HG03571 (cell line): ENCODE measurements around the gene TMPRSS4.
"Not testable (repeated sequence)": the region's sequence is repeated elsewhere in the genome, so short reads cannot be mapped to it uniquely, and the experiment has no call there.

ENCODE experiments used
- ATAC-seq: cut with Tn5 transposase; IDR thresholded peaks from one replicate; pipeline ENCODE4 v1.9.1; 2021; ENCODE audit not compliant: unreplicated experiment

Gene TMPRSS4

DNA sequence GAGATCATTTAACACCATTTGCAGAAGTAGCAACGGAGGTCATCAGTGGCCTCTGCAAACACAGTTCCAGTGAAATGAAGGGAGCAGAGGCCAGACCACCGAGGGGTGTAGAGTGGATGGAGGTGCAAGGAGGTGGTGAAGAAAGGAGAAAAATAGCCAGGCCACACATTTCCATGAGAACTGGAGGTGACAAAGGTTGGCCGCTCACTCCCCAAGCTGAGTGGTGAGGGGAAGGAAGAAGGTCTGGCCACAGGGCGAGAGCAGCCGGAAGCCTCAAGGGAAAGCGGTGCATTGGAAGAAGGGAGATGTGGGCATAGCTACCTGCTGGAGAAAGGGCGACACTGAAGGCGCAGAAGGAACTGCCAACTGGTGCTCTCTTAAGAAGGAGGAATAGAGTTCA lies 20.1 kb upstream of the TMPRSS4 start:
- no peak for ATAC-seq

DNA sequence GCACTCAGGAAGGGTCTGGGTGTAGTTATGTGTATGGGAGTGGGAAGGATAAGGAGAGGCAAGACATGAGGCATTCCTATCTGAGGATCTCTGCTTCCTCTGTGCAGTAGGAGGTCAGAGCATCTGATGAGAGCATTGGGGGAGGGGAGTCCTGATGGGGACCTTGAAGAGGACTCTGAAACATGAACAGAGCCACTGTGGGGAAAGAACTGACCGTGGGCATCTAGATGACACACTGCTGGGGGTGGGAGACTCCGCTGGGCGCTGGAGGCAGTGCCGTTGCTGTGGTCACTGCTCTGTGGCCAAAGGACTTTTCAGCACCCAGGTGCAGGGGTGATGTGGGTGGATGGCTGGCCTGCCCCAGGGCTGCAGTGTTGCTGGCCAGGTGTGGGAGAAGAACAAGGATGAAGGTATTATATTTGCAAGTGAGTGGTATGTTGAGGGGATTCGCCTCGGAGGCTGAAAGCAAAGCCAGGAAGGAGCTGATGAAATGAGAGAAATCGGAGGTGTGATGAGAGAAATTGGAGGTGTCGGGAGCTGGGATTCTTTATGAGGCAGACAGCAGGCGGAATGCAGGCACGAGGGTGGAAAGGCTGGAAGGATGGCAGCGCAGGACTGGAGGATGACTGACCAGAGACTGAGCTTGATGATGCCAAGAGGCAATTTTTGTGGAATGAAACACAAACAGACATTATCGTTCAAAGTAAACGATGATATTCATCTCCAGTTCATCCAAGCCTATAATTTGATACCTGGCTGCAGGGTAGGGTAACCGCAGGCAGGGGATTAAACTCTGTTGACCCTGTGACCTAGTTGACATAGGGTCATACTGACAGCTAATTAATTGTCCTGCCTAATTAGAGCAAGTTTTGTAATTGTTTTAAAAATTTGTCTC lies 19.4 kb upstream of the TMPRSS4 start:
- no peak for ATAC-seq

DNA sequence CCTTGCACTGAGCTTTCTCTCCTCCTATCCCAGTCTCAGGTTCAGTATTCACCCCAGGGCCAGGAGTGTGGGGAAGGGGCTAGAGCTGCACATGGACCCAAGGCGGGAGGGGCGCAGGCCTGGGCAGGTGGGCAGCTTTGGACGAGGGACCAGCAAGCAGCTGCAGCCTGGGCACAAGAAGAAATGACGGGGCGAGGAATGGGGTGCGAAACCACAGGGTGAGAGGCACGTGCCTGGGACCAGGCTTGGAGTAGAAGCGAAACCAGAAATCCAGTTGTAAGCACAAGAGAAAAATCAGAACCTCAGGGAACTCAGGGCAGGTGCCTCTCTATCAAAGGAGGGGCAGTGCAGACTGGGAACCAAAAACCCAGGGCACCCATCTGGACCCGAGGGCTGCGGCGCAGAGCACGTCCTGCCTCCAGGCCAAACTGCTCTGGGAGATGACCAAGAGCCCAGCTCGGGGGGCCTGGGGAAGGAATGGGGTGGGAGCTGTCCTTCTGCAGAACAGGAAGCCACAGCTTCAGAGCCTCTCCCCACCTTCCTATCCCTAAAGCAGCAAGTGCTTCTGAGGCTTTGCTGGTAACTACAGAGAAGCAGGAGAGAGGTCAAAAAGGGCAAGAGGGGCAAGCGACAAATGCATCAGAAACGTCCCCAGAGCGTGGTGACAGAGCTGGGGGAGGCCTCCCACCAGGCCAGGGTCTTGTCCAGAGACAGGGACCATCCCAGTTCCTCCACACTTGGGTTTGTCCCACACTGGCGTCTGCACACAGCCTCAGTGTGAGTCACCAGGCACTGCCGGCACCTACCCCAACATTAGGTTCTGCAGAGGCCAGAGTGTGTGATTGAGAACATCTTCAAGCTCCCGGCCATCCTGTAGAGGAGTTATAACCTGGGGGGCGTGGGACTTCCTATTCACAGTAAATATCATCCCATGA lies 18.3 kb upstream of the TMPRSS4 start:
- ATAC-seq = no peak

DNA sequence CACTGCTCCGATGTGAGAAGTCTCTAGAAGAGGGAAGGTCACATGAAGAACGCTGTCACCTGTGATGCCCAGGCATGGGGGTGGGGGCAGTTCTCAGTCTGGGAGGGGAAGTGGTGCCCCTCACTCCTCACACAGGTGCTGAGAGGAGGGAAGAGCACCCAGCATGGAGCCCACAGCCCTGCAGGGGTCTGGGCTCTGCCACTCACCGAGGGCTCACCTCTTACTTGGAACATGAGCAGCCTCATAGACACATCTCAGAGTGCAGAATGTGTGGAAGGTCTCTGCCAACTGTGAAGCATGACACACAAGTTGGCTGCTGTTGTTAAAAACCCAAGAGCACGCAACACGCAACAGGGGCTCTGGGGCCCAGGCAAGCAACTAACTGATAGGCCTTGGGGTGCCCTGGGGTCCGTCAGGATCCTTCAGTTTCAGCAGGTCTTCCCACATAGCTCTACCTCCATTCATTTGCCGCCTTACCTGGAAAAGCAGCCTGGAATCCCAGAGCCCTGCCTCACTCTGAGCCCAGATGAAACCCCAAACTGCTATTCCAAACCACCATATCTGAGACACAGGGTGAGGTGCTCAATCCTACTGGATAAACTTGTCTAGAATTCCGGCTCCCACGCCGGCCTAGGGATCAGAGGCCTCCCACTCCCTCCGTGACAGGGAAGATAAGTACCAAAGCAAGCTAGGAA lies 17.5 kb upstream of the TMPRSS4 start:
- no peak for ATAC-seq

DNA sequence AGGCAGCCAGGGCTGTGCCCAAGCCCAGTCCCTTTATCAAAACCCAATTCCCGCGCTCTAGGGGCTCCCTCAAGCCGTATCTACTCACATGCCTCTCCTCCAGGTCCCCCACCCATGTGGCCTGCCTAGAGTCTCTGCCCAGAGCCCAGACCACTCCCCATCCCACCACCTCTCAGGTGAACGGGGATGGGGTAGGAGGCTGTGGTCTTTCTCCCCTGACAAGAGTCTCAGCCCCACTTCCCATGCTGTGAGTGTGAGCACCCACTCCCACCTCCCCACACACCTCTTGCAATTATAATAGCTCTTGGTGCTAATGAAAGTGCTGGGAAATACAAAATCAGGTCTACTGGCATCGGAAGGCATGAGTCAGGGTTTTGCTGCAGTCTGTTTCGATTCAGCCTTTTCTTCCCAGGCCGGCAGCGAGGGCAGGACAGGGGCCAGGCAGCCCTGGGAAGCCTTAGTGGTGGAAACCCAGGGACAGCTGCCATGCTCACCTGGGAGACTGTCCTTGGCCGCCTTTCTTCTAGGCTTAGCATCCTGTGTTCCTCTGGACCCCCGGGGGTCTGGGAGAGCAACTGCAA lies 16.7 kb upstream of the TMPRSS4 start:
- ATAC-seq = no peak

DNA sequence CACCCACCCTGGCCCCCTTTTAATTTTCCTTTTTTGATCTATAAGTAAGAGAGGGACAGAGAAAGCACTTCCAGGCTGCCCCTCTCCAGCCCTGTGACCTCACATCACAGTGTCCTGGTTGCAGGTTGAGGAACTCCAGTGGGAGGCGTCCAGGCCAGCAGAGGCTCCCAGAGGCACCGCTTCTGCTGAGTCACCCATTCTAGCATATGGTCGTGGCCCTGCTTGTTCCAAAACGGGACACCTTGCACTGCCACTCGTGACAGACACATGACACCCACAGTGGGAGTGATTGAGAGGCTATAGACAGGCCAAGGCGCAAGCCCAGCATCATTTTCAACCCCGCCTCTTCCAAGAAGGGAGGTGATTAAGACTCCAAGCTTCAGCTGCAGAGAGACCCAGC lies 16.0 kb upstream of the TMPRSS4 start:
- no peak for ATAC-seq

DNA sequence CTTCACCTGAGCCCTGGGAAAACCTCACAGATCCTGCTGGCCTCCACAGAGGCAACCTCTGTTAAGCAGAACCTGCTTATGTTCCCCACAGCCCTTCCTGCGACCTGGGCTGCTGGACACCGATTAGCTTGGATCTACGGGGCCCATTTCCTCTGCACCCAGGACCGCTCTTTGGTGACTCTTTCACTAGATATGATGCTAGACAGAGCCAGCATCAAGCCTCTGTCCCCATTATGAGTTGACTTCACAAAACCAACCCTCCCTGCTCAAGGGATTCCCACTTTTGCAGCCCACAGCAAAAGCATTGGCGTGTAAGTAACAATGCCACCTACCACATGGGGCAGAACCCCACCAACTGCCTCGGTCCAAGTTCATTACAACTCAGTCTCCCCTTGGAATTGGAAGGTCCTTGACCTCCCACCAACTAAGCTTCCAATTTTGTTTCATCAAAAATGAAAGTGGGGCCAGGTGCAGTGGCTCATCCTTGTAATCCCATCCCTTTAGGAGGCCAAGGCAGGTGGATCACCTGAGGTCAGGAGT lies 15.2 kb upstream of the TMPRSS4 start:
- ATAC-seq = no peak

DNA sequence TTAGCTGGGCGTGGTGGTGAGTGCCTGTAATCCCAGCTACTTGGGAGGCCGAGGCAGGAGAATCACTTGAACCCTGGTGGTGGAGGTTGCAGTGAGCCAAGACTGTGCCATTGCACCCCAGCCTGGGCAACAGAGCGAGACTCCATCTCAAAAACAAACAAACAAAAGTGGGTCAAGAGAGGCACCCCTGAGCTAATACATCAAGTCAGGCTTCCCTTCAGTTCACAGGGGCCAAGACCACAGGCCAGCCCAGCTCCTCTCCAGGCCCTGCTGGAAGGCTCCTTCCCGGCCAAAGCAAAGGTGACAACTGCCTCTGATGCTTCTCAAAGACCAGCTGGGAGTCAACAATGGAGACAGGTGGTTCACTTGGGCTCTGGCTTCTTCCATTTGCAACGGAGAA lies 14.7 kb upstream of the TMPRSS4 start:
- not testable (repeated sequence) for ATAC-seq

DNA sequence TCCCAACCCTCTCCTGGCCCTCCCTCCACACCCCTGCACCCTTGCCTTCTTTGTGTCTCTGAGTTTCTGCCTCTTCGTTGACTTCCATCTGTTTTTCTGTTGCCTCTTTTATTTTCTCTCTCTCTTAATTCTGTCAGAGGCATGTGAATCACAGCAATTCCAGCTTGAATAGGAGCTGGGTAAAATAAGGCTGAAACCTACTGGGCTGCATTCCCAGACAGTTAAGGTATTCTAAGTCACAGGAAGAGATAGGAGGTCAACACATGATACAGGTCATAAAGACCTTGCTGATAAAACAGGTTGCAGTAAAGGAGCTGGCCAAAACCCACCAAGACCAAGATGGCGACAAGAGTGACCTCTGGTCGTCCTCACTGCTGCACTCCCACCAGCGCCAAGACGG lies 14.2 kb upstream of the TMPRSS4 start:
- not testable (repeated sequence) for ATAC-seq

DNA sequence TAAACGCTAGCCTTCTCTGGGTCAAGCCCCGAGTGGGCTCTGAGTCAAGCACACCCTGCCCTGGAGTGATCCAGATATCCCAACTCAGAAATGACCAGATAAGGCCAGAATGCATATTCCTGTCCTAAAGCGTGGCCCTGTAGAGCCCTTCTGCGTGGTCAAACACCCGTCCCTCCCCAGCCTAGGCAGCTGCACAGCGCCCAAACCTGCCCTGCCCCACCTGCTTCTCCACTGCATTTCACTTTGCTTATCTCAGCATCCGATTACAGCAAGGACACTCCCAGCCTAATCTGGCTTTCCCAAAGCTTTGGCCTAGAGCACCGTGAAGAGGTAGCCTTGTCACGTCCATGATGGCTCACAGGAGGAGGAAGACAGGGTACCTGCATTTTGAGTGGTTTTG lies 11.9 kb upstream of the TMPRSS4 start:
- no peak for ATAC-seq

DNA sequence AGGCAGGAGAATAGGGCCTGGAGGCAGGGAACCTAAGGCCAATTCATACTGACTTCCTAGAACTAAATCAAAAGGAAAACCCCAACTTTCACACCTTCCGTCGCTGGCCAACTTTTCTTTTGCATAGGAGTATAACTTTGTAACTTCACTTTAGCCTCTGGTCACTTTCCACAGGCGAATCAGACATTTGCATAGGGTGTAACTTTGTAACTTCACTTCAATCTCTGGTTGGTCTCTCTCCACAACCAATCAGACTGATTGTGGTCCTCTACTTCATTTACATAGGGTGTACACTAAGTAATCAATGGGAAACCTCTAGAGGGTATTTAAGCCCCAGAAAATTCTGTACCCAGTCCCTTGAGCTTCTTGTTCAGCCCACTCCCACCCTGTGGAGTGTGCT lies 11.5 kb upstream of the TMPRSS4 start:
- no peak for ATAC-seq

DNA sequence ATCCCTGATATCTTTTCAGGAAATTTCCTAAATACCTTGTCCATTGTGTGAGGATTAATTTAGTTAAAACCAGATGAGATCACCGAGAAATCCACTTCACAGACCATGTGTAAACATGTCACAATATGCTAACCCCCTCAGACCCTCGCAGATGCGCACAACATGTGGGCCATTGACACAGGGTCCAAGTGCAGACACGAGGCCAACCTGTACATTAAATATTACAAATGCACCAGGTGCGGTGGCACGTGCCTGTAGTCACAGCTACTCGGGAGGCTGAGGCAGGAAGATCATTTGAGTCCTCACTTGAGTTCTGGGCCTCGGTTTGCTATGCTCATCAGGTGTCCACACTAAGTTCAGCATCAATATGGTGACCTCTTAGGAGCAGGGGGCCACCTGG lies 9.9 kb upstream of the TMPRSS4 start:
- ATAC-seq = no peak

DNA sequence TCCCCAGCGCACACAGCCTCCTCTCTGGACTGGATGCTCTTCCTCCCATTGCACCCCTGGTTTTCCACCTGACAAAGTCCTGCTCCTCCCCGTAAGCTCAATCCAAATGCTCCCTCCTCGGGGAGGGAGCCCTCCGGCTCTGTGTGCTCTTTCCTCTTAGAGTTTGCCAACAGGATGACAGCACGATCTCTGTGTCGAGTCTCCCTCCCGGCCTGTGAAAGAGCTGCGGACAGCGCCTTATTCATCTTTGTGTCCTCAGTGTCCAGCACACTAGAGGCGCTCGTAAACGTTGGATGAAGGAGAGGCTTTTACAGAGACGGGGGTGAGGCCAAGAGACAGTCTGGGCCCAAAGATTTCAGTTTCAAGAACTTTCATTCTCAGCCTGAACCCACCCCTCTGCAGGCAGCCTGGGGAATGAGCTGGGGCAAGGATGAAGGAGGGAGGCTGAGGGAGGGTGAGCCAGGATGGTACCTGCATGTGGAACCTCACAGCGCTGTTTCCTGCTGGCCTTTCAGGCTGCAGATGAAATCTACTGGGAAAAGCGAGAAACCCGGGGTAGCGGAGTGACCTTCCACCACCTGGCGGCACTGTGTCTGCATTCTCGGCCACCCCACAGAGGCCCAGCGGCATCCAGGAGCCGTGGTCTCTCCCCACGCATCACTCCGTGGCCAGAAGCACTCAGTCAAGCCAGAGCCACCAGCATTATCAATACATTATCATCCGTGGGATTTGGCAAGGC lies 8.5 kb upstream of the TMPRSS4 start:
- no peak for ATAC-seq

DNA sequence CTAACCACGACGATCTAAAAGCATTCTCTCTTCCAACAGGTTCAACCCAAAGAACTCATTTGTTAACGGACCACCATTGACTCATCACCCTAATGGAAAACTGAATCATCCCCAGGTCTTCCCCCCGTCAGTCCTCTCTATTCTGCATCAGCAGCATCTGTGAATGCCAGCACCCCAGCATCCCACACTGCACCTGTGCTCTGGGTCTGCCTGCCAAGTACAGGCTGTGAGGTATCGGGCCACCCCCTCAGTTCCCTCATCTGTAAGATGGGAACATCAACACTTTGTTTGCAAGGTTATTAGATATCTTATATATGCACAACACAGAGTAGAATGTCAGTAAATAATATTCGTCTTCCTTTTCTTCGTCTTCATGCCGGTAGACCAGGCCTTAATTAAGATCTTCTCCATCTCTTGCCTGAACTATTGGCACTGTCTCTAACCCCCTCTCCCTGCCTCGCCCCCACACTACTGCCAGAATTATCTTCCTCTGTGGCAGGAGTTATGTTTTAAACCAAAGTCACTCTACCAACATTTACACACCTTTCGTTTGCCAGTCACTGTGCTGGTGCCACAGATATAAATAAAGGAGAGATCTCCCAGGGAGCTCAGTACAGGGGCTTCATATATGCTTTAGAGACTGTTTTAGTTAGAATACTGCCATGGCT lies 7.8 kb upstream of the TMPRSS4 start:
- no peak for ATAC-seq

DNA sequence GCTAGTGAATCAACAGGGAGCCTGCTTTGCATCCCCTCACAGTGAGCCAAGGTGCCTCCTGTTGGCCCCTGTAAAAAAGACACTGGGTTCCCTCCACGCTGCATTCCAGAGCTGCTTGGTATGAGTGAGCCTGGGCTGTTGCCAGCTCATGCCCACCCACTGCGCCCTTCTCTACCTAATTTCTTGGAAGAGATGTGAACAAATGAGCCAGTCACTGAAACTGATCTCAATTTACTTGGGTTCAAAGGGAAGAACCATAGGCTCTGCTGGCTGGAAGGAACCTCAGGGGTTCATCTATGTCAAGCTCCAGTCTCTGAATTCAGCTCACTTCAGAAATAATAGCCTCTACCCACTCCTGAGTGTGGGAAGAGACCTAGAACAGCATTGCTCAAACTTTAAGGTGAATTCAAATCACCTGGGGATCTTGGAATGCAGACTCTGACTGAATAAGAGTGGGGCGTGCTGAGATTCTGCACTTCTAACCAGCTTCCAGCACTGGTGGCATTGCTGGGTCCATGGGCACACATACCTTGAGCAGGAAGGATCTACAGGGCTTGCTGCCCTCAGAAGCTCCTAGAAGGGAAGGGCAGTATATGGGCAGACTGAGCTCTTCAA lies 5.4 kb upstream of the TMPRSS4 start:
- no peak for ATAC-seq

DNA sequence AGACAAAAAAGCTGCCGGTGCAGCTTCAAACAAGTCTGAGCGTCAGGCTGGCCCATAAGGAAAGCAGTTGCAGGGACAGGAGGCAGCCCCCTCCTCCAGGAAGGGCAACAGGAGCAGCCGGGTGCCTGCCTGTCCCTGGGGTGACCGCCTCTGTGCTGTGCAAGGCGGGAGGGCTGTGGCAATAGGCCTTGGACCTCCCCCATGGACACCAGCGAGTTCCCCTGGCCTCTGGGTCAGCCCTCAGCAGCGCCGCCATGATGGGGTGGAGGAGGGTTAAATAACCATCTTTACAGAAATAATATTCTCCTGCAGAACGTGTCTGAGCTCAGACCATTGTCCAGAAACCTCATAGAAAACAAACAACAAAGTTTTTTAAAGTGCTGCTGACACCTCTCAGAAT lies 3.3 kb upstream of the TMPRSS4 start:
- ATAC-seq = no peak

DNA sequence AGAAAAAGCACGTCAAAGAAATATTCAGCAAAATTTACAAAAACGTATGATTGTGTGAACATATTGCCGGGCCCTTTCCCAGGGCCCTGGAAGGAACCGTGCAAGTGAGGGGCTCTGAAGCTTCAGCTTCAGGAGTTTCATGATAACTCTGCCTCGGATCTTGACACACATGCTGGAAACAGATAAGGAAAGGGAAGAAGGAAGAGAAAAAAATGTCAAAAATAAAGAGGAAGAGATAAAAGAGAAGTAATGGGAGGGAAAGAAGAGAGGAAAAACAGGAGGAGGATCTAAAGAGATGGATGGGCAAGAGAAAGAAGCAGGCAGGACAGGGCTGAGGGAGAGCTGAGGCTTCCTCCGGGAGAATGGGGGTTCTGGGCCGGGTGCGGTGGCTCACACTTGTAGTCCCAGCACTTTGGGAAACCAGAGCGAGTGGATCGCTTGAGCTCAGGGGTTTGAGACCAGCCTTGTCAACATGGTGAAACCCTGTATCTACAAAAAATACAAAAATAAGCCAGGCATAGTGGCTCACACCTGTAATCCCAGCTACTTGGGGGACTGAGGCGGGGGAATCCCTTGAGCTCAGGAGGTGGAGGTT lies 2.7 kb upstream of the TMPRSS4 start:
- no peak for ATAC-seq

DNA sequence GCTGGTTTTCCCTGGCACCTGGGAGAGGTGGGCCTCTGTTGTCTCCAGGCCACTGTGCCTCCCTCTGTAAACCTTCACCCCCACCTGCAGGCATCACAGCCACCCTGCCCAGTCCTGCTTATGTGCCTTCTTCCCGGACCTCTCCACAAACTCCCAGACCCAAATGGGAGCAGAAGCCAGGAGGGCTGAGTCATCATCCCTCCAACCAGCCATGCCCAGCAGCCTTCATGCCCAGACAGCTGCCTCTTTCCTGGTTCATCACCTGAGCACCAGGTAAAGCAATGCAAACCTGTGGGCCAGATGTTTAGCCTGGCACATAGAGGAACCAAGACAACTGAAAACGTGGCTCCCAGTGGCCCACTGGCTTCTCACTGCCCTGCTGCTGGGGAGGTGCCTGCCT lies 2.1 kb upstream of the TMPRSS4 start:
- no peak for ATAC-seq
